HG02943 (cell line): Measurements from ENCODE around the gene CPM.
"Not testable (repeated sequence)": the region's sequence is repeated elsewhere in the genome, so short reads cannot be mapped to it uniquely, and the experiment has no call there.

Experiments
- ATAC-seq: cut with Tn5 transposase; IDR thresholded peaks from one replicate; pipeline ENCODE4 v1.9.1; 2021; ENCODE audit warnings: mild to moderate bottlenecking, low read depth, moderate library complexity; ENCODE audit not compliant: unreplicated experiment

Gene CPM

GRCh38 chr12:68833508-68833907, 99.5 kb downstream of the CPM start:
- no peak for ATAC-seq

GRCh38 chr12:68832504-68832867, 100.5 kb downstream of the CPM start:
- no peak for ATAC-seq

- no peak for ATAC-seq
Observed at GRCh38 chr12:68831751-68832503, 101.0 kb downstream of the CPM start.

DNA sequence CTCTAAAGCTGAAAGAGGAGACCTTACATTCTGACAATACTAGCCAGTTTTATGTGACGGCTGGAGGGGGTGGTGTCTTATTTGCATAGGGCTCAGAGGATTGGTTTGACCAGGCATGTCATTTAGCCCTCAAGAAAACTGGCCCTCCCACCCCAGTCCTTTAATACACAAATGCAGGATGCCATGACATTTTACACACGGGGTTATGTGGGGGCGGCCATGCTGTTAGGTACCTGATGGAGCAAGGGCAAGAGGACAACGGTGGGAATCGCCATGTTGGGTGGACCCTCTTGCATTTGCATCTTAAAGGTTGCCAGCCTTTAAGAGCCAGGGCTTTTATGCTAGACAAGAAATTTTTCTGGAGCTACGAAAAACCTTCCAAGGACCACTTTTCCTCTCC, 101.7 kb downstream of the CPM start:
- no peak for ATAC-seq

DNA sequence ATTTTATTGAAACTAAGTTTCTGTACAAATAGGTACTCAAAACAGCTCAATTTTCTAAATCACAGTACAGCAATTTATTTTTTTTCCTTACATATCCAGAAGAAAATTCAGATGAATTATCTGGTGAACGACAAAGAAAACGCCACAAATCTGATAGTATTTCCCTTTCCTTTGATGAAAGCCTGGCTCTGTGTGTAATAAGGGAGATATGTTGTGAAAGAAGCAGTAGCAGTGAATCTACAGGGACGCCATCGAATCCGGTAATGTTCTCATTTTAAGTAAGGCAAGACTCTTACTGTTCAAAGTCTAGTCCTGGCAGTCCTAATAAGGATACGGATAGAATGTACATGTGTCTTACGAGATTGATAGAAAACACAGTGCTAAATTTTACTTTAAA, 104.3 kb downstream of the CPM start:
- no peak for ATAC-seq

GRCh38 chr12:68827895-68828671, 104.9 kb downstream of the CPM start:
- no peak for ATAC-seq

GRCh38 chr12:68825569-68826217, 107.3 kb downstream of the CPM start:
- no peak for ATAC-seq

GRCh38 chr12:68824597-68825250, 108.2 kb downstream of the CPM start:
- no peak for ATAC-seq

- no peak for ATAC-seq
Observed at GRCh38 chr12:68824131-68824530, 108.8 kb downstream of the CPM start.

GRCh38 chr12:68823696-68824095, 109.3 kb downstream of the CPM start:
- no peak for ATAC-seq

- no peak for ATAC-seq
Observed at GRCh38 chr12:68821357-68822188, 111.4 kb downstream of the CPM start.

DNA sequence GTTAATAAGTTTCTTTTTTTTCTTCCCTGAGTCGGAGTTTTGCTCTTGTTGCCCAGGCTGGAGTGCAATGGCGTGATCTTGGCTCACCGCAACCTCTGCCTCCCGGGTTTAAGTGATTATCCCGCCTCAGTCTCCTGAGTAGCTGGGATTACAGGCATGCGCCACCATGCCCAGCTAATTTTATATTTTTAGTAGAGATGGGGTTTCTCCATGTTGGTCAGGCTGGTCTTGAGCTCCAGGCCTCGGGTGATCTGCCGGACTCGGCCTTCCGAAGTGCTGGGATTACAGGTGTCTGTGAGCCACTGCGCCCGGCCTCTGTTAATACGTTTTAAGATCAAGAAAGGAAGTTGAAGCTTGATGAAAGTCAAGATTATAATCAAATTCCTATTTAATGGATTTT, 113.5 kb downstream of the CPM start:
- ATAC-seq: not testable (repeated sequence)

GRCh38 chr12:68815928-68816800, 116.8 kb downstream of the CPM start:
- no peak for ATAC-seq

DNA sequence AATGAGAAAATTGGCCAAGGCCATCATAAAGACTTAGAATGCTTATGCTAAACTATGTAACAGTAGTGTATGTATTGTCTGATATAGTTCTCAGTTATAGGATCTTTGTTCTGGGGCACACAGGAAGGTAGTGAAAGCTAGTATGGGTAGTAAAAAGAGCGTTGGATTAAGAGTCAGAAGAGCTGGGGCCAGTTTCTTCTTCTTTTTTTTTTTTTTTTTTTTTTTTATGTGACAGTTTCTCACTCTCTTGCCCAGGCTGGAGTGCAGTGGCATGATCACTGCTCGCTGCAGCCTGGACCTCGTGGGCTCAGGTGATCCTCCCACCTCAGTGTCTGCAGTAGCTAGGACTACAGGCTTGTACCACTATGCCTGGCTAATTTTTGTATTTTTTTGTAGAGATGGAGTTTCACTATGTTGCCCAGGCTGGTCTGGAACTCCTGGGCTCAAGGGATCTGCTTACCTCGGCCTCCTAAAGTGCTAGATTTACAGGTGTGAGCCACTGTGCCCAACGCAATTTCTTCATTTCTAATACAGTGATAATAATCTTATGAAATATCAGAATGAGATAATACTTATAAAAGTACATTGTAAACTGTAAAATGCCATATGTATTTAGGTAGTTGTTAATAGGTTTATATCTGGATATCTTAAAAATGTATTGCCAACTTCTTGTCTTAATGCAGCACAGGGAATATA, 117.6 kb downstream of the CPM start:
- ATAC-seq: no peak

DNA sequence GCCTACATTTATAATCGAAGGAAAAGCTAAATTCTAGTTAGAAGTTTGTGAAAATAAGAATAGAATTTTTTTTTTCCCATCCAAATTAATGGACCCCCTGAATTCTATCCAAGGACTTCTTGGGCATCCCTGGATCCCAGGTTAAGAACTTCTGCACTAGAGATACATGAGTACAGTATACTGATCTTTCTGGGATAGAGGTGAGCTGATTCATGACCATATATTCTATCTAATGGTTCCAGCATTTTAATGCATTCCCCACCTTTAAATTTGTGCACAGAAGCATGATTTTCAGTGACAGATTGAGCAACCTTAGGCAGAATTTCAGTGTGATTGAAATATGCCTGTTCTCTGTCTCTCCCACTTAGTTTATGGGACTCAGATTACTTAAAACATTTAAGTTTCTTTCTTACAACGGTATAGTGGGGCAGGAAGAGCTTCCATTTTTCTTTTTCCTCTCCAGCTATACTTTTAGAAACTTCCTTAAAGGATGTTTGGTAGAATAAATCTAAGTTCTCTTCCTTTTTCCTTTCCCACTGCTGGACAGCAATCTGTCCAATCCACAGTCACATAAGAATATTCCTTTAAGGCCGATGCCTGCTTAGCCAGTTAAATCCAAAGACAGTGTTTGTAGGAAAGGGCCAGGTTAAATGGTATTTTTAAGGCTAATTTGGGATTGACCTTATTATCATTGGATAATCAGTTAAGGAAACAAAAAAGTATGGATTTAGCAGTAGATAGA, 118.3 kb downstream of the CPM start:
- no peak for ATAC-seq

DNA sequence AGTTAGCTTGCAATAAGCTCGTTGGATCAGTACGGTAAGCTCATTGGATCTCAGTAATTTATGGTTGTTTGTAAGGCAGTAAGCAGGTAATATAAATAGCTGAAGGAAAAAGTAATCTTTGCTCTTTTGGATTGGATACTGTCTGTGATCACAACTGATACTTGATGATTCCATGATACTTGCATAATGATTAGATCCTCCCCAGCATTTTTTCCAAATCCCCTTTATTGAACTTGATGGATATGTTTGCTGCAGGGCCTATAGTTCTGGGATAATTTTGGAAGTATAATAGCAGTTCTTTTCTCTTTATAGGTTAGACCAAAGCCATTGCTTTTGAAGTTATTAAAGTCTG, 119.8 kb downstream of the CPM start:
- no peak for ATAC-seq

DNA sequence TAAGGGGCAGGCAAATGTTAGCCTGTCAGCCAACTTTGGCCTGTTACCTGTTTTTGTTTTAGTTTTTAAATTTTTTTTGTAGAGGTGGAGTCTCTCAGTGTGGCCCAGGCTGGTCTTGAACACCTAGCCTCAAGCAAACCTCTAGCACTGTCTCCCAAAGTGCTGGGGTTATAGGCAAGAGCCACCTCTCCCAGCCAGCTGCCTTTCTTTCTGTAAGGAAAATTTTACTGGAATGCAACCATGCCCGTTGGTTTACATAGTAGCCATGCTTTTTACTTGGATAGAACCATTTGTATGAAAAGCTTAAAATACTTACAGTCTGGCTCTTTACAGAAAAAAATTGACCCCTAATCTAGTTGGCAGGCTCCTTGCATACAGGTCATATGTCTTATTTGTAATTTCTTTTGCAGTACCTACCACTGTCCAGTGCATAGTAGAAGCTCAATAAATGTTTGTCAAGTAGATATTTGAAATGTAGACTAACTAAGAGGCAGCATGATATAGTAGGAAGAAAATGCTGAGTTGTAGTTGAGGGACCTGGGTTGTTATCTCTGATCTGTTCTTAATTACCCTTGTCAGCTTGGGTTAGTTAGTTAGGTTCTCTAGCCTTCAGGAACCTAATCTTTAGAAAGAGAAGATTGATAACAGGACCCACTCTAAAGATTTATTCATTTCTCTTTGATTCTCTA, 120.3 kb downstream of the CPM start:
- ATAC-seq: no peak
